ENCODE measurements around the gene EFNA5.

DNA sequence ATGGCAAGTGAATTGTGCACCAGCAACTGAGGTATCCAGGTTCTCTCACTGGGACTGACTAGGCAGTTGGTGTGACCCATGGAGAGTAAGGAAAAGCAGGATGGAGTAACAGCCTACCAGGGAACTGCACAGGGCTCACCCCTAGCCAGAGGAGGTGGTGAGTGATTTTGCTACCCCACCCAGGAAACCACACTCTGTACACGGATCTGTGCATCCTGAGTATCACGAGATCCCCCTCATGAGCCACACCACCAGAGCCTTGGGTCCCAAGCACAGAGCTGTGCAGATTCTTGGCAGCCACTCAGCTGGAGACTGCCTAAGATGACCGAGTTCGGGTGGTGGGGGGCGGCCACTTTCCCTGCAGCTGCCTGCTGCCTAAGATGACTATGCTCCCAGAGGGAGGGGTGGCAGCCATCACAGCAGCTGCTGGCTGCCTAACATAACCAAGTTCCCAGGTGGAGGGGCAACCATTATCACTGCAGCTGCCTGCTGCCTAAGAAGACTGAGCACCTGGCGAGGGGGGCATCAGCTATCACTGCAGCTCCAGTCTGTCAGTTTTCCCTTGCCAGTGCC lies 48.4 kb upstream of the EFNA5 start:
- TF ChIP-seq CTCF (IDR thresholded peaks at IDR 0.05): no peak
- TF ChIP-seq POLR2A (IDR thresholded peaks at IDR 0.05): no peak
- TF ChIP-seq POLR2AphosphoS5 (IDR thresholded peaks at IDR 0.05; ENCODE audit: insufficient read depth in 1 of 2, low read depth in 1 of 2): no peak

Data from vagina (tissue), 2 donors.